NCI-H524 (cell line): ENCODE data around the gene SZRD1.

ENCODE experiments used
- DNase-seq, 2 experiments: peaks; one replicate each; lab custom pipeline; 2025; lab: John Stamatoyannopoulos, UW

Gene SZRD1

GRCh38 chr1:16440470-16441281, 73.6 kb downstream of the SZRD1 start, which contains the start of gene NECAP2:
TSS of gene NECAP2 (plus strand) at chr1:16440724. CDS start at chr1:16440762, 38 bp downstream.
- DNase-seq, result peak; percentile 78 to 90

- no peak for DNase-seq
Observed at GRCh38 chr1:16441282-16441665, 74.2 kb downstream of the SZRD1 start.

- DNase-seq, result no peak
Observed at GRCh38 chr1:16442265-16442664, 75.2 kb downstream of the SZRD1 start.

- no peak for DNase-seq
Observed at GRCh38 chr1:16442941-16443340, 75.9 kb downstream of the SZRD1 start.

- DNase-seq, result no peak
Observed at GRCh38 chr1:16443975-16444770, 77.1 kb downstream of the SZRD1 start.

- no peak for DNase-seq
Observed at GRCh38 chr1:16445052-16445451, 78.0 kb downstream of the SZRD1 start.

- no peak for DNase-seq
Observed at GRCh38 chr1:16446116-16446515, 79.1 kb downstream of the SZRD1 start.

- no peak for DNase-seq
Observed at GRCh38 chr1:16447641-16448040, 80.6 kb downstream of the SZRD1 start.
